ENCODE results near the gene FLT4. TPM values are rescaled to one million over a fixed set of nuclear protein-coding genes. Genes with fewer than 3 reads are reported as not detected.

FLT4 gene
- total RNA-seq, 1 donor from 2014 or later, result 3.4 TPM

DNA sequence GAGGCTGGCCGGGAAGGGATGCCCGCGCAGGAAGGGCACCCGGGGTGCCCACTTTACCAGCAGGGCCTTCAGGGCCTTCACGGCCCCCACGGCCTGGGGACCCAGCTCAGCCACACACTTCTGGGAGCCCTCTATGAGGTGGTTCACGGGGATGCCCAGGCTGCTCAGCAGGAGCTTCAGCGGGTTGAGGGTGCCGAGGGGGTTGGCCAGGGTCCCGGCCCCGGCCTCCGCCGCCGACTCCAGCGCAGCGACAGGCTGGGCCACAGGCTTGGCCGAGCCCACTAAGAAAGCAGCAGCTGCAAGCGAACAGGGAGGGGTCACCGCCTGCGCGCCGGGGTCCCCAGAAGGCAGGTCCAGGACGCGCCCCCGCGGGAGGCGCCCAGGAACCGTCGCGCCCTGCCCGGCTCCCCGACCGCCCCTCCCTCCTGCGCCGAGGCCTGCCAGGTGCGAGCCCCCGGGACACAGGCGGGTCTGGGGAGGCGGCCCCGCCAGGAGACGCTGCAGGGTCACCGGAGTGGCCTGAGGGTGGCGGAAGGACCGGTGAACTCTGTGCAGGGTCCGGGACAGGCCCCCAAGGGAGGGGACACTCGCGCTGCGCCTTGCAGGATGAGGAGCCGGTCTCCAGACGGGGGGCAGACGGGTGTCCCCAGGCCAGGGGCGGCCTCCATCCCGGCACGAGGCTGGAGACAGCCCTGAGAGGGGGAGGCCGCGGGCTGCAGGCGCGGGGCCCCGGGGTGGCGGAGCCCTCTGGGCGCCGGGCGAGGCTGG lies 58.7 kb downstream of the FLT4 start:
- TF ChIP-seq, protein P1, sequence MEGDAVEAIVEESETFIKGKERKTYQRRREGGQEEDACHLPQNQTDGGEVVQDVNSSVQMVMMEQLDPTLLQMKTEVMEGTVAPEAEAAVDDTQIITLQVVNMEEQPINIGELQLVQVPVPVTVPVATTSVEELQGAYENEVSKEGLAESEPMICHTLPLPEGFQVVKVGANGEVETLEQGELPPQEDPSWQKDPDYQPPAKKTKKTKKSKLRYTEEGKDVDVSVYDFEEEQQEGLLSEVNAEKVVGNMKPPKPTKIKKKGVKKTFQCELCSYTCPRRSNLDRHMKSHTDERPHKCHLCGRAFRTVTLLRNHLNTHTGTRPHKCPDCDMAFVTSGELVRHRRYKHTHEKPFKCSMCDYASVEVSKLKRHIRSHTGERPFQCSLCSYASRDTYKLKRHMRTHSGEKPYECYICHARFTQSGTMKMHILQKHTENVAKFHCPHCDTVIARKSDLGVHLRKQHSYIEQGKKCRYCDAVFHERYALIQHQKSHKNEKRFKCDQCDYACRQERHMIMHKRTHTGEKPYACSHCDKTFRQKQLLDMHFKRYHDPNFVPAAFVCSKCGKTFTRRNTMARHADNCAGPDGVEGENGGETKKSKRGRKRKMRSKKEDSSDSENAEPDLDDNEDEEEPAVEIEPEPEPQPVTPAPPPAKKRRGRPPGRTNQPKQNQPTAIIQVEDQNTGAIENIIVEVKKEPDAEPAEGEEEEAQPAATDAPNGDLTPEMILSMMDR (conservative IDR thresholded peaks at IDR 0.05), result no peak
- no peak for DNase-seq (ENCODE audit: extremely low spot score, unreplicated experiment)
- Mint-ChIP-seq H3K27me3 (peaks cover 65% of the 10 kb centered on the region), H3K36me3 (no peaks in the 10 kb centered on the region), H3K27ac (no peak overlapping the region), H3K4me3 (no peak overlapping the region), H3K9me3 (peaks cover 6% of the 10 kb centered on the region), H3K4me1 (ENCODE audit: unreplicated experiment) (peaks cover 12% of the 10 kb centered on the region)

DNA sequence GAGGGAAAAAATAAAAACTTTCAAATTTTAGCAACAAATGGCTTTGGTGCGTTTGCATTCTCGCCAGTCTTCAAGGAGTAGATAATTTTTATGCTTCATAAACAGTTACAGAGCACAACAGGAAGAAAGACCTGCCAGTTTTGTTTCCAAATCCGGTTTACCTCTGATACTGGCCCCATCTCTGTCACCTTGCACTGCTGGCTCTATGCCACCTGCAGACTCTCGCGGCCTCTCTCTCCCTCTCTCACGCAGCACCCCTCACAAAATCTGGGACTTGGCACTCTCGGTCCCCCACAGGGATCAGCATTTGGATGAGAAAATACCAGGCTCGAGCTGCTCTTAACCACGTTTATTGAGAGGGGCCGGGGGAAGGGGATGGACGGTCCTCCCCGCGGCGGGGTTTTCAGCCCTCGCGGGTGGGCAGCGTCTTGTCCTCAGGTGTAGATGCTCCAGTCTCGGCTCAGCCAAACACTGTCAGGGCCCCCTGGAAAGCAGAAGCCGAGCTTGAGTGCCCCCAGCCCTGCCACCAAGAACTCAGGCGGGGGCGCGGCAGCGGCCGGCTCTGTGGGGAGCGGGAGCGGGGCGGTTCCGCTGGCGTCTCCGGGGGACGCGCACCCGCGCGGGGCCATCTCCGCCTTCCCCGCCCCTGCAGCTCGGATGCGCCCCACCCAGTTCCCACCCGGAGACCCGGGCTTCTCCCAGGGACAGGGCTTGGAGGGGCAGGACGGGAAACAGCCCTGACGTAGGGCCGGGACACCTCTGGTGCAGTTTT lies 59.4 kb downstream of the FLT4 start:
- H3K4me1 Mint-ChIP-seq (ENCODE audit: unreplicated experiment), result peaks cover 12% of the 10 kb centered on the region
- no peaks in the 10 kb centered on the region for H3K36me3 Mint-ChIP-seq
- DNase-seq (ENCODE audit: extremely low spot score, unreplicated experiment), result no peak
- no peak overlapping the region for H3K27ac Mint-ChIP-seq
- peak overlapping the region; percentile 69 for H3K4me3 Mint-ChIP-seq
- H3K27me3 Mint-ChIP-seq, result peaks cover 73% of the 10 kb centered on the region
- peaks cover 9% of the 10 kb centered on the region for H3K9me3 Mint-ChIP-seq
- TF ChIP-seq, protein P1 (conservative IDR thresholded peaks at IDR 0.05), result no peak

DNA sequence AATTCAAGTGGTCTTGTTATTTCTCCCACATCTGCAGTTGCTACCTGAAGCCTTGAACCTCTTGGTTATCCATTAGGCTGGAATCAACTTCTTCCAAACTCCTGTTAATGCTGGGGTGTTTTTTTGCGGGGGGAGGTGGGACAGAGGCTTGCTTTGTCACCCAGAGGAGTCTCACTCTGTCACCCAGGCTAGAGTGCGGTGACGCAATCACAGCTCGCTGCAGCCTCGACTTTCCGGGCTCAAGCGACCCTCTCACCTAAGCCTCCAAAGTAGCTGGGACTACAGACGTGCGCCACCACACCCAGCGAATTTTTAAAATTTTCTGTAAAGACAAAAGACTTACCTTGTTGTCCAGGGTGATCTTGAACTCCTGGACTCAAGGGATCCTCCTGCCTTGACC lies 62.5 kb downstream of the FLT4 start:
- Mint-ChIP-seq H3K9me3 (peaks cover 14% of the 10 kb centered on the region), H3K4me3 (no peak overlapping the region), H3K27me3 (peaks cover 51% of the 10 kb centered on the region), H3K4me1 (ENCODE audit: unreplicated experiment) (peaks cover 5% of the 10 kb centered on the region), H3K36me3 (no peaks in the 10 kb centered on the region), H3K27ac (no peak overlapping the region)
- TF ChIP-seq, protein P1 (conservative IDR thresholded peaks at IDR 0.05), result no peak
- DNase-seq (ENCODE audit: extremely low spot score, unreplicated experiment), result no peak

DNA sequence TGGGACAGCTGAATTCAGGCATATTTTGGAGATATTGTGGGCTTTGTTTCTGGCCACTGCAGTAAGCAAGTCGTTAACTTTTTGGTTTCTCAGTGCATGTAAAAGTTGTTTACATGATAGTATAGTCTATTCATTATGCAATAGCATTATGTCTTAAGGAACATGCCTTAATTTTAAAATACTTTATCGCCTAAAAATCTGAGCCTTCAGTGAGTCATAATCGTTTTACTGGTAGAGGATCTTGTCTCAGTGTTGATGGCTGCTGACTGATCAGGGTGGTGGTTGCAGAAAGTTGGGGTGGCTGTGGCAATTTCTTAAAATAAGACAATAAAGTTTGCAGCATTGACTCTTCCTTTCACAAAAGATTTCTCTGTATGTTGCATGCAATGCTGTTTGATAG lies 63.2 kb downstream of the FLT4 start:
- no peak overlapping the region for H3K4me3 Mint-ChIP-seq
- peaks cover 50% of the 10 kb centered on the region for H3K27me3 Mint-ChIP-seq
- H3K9me3 Mint-ChIP-seq, result peaks cover 14% of the 10 kb centered on the region
- peaks cover 5% of the 10 kb centered on the region for H3K4me1 Mint-ChIP-seq (ENCODE audit: unreplicated experiment)
- no peak overlapping the region for H3K27ac Mint-ChIP-seq
- TF ChIP-seq, protein P1 (conservative IDR thresholded peaks at IDR 0.05), result no peak
- H3K36me3 Mint-ChIP-seq, result no peaks in the 10 kb centered on the region
- no peak for DNase-seq (ENCODE audit: extremely low spot score, unreplicated experiment)

DNA sequence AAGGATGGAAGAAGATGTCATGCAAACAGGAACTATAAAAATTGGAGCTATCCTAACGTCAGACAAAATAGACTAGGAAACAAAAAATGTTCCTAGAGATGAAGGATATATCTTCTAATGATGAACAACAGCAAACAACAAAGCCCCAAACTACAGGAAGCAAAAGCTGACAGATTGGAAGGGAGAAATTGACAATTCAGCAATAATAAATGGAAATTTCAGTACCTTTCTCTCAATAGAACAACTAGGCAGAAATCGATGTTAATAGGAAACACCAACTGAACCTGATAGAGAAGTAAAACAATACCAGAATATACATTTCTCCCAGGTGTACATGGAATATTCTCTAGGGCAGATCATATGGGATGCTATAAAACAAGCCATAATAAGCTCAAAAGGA lies 65.7 kb downstream of the FLT4 start:
- Mint-ChIP-seq H3K27me3 (peaks cover 37% of the 10 kb centered on the region), H3K9me3 (peaks cover 14% of the 10 kb centered on the region), H3K36me3 (no peaks in the 10 kb centered on the region), H3K4me3 (no peak overlapping the region), H3K4me1 (ENCODE audit: unreplicated experiment) (no peaks in the 10 kb centered on the region), H3K27ac (no peak overlapping the region)
- TF ChIP-seq, protein P1 (conservative IDR thresholded peaks at IDR 0.05), result no peak
- no peak for DNase-seq (ENCODE audit: extremely low spot score, unreplicated experiment)
